HepG2 (cell line): Measurements from ENCODE around the gene FBXW8.

Experiments
- JUND ChIP-seq: sonication (generic); formaldehyde crosslinking; IDR thresholded peaks from 2 replicates; pipeline ENCODE4 v1.8.0; 2022; ENCODE audit warnings: mild to moderate bottlenecking, missing genetic modification reagents
- SRSF9 ChIP-seq: fragments of 200-400 bp; formaldehyde crosslinking; IDR thresholded peaks from 2 replicates; pipeline ENCODE4 v1.6.1; 2018; ENCODE audit warnings: borderline replicate concordance, mild to moderate bottlenecking, low read depth, low read length; ENCODE audit not compliant: insufficient read depth, poor library complexity, severe bottlenecking
- YY1 ChIP-seq: IDR thresholded peaks from 2 replicates; pipeline ENCODE4 v1.6.1; 2011; ENCODE audit warnings: low read length, low read depth, moderate library complexity, mild to moderate bottlenecking; ENCODE audit not compliant: insufficient read depth, insufficient replicate concordance

DNA sequence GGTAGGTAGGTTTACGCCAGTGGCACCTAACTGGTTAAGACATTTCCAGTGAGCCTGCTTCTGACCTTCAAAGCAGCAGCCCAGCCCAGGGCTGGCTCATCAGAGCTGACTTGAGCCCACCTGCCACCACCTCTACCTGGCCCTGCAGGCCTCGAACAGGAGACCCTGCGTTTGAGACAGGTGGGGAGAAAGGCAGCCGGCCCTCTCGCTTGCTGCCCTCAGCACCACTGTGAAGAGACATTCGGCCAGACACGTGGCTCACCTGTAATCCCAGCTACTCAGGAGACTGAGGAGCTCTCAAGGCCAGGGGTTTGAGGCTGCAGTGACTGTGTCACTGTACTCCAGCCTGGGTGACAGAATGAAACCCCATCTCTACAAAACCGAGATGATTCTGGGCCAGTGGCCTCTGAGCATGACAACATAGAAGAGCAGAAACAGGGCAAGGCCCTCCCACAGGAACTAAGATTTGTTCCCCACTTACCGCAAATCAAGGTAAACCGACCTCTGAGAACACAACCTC, 114.3 kb downstream of the FBXW8 start:
- no peak for TF ChIP-seq JUND (CRISPR knock-in tag)
- no peak for TF ChIP-seq SRSF9
- no peak for TF ChIP-seq YY1
